MM.1S (cell line): ENCODE results near the gene KLK8.

ENCODE experiments used
- EZH2 ChIP-seq: fragments of 300-600 bp; sonication (generic); optimal IDR thresholded peaks from 2 replicates; pipeline ENCODE3; 2017; ENCODE audit warnings: low read depth, mild to moderate bottlenecking, antibody characterized with exemption, low read length, mixed read lengths
- TF ChIP-seq, protein P1 (sequence below): fragments of 300-600 bp; sonication (generic); IDR thresholded peaks from 2 replicates; pipeline ENCODE4 v1.5.1; 2016; ENCODE audit warnings: antibody characterized with exemption, low read length, mixed read lengths

DNA sequence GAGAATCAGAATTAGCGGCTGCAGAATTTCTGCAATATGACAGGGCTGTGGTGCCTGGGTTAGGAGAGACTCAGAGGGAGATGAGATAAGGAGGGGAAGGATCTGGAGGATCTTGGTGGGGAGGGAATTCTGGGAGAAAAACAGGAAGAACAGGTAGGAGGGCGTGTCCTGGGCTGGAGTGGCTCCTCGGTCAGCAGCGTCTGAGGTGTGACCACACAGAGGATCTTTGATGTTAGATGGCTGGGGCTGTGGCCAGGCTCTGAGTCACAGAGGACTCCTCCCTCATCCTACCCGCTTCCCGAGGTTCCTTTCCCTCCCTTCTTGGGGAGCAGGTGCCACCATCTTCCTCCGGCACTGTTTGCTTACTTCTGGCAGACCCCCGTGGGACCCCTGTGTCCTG is 25.6 kb downstream of the KLK8 start:
- TF ChIP-seq, protein P1, sequence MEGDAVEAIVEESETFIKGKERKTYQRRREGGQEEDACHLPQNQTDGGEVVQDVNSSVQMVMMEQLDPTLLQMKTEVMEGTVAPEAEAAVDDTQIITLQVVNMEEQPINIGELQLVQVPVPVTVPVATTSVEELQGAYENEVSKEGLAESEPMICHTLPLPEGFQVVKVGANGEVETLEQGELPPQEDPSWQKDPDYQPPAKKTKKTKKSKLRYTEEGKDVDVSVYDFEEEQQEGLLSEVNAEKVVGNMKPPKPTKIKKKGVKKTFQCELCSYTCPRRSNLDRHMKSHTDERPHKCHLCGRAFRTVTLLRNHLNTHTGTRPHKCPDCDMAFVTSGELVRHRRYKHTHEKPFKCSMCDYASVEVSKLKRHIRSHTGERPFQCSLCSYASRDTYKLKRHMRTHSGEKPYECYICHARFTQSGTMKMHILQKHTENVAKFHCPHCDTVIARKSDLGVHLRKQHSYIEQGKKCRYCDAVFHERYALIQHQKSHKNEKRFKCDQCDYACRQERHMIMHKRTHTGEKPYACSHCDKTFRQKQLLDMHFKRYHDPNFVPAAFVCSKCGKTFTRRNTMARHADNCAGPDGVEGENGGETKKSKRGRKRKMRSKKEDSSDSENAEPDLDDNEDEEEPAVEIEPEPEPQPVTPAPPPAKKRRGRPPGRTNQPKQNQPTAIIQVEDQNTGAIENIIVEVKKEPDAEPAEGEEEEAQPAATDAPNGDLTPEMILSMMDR, result no peak
- no peak for TF ChIP-seq EZH2
